Measurements from ENCODE around the gene LANCL2.

Gene LANCL2

GRCh38 chr7:55478700-55479099 lies 113.6 kb downstream of the LANCL2 start:
- no peak overlapping the region for H3K4me3 ChIP-seq (ENCODE audit: extremely low read depth, insufficient read depth, low read length, poor library complexity, severe bottlenecking)
- H3K4me1 ChIP-seq (ENCODE audit: control insufficient read depth, insufficient read depth, low read length, poor library complexity, severe bottlenecking) = no peaks in the 10 kb centered on the region
- 98 to 100% methylated on average over 1 to 4 of the region's 6 CpGs for WGBS, 2 experiments (ENCODE audit: insufficient coverage in 2 of 2)
- peaks cover 38% of the 10 kb centered on the region for H3K36me3 ChIP-seq (ENCODE audit: control insufficient read depth, insufficient read depth, low read length)
- H3K27ac ChIP-seq (ENCODE audit: low read depth, low read length, severe bottlenecking) = no peak overlapping the region
- H3K9me3 ChIP-seq (ENCODE audit: control insufficient read depth, low read length) = no peaks in the 10 kb centered on the region

- no peak overlapping the region for H3K4me3 ChIP-seq (ENCODE audit: extremely low read depth, insufficient read depth, low read length, poor library complexity, severe bottlenecking)
- WGBS, 2 experiments (ENCODE audit: insufficient coverage in 2 of 2) = 87 to 100% methylated on average over 1 to 2 of the region's 2 CpGs
These were observed 116.0 kb downstream of the LANCL2 start for GRCh38 chr7:55481155-55481554.

DNA sequence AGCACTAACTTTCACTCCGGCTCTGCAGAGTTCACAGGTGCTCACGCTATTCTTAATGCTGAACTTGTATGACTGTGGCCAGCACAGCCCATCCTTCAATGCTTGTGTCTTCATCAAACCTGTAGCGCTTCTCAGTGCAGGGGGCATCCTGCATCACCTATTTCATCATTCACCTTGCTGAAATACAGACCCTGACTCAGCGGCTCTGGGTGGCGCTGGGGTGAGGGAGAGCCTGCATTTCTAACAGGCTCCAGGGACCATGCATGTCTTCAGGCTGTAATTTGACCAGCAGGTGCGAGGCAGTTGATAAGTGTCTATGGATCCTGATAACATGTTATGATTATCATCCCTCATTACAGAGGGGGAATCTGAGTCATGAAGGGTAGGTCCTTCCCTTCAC lies 117.9 kb downstream of the LANCL2 start:
- Histone ChIP-seq H3K9me3 (ENCODE audit: control insufficient read depth, low read length) (no peaks in the 10 kb centered on the region), H3K27ac (ENCODE audit: low read depth, low read length, severe bottlenecking) (no peak overlapping the region), H3K36me3 (ENCODE audit: control insufficient read depth, insufficient read depth, low read length) (peaks cover 61% of the 10 kb centered on the region), H3K4me3 (ENCODE audit: extremely low read depth, insufficient read depth, low read length, poor library complexity, severe bottlenecking) (no peak overlapping the region), H3K4me1 (ENCODE audit: control insufficient read depth, insufficient read depth, low read length, poor library complexity, severe bottlenecking) (no peaks in the 10 kb centered on the region)
- WGBS, 2 experiments (ENCODE audit: insufficient coverage in 2 of 2) = 95 to 100% methylated on average over 4 to 5 of the region's 6 CpGs

More at GRCh38 chr7:55481155-55481554, 116.0 kb downstream of the LANCL2 start:
- Histone ChIP-seq H3K4me1 (ENCODE audit: control insufficient read depth, insufficient read depth, low read length, poor library complexity, severe bottlenecking) (no peaks in the 10 kb centered on the region), H3K36me3 (ENCODE audit: control insufficient read depth, insufficient read depth, low read length) (peaks cover 54% of the 10 kb centered on the region), H3K27ac (ENCODE audit: low read depth, low read length, severe bottlenecking) (no peak overlapping the region), H3K9me3 (ENCODE audit: control insufficient read depth, low read length) (no peaks in the 10 kb centered on the region)
